Measurements from ENCODE around the gene BAIAP2.

The BAIAP2 gene

GRCh38 chr17:81086789-81087551, 52.0 kb downstream of the BAIAP2 start:
- no peak for DNase-seq (ENCODE audit: low read depth)
- no peak overlapping the region for H3K4me3 ChIP-seq (ENCODE audit: low read depth, low read length)
- TF ChIP-seq CTCF (IDR thresholded peaks at IDR 0.05; ENCODE audit: control insufficient read depth, extremely low read depth, insufficient read depth), result no peak

- DNase-seq (ENCODE audit: low read depth), result no peak
- no peak for TF ChIP-seq CTCF (IDR thresholded peaks at IDR 0.05; ENCODE audit: control insufficient read depth, extremely low read depth, insufficient read depth)
- no peak overlapping the region for H3K4me3 ChIP-seq (ENCODE audit: low read depth, low read length)
Observed at GRCh38 chr17:81090361-81091136, 55.6 kb downstream of the BAIAP2 start.

- no peak for DNase-seq (ENCODE audit: low read depth)
- TF ChIP-seq CTCF (IDR thresholded peaks at IDR 0.05; ENCODE audit: control insufficient read depth, extremely low read depth, insufficient read depth), result no peak
Observed at GRCh38 chr17:81091154-81091553, 56.2 kb downstream of the BAIAP2 start.

GRCh38 chr17:81091774-81092517, 57.0 kb downstream of the BAIAP2 start:
- DNase-seq (ENCODE audit: low read depth), result no peak
- no peak overlapping the region for H3K4me3 ChIP-seq (ENCODE audit: low read depth, low read length)
- no peak for TF ChIP-seq CTCF (IDR thresholded peaks at IDR 0.05; ENCODE audit: control insufficient read depth, extremely low read depth, insufficient read depth)

More at GRCh38 chr17:81091154-81091553, 56.2 kb downstream of the BAIAP2 start:
- no peak overlapping the region for H3K4me3 ChIP-seq (ENCODE audit: low read depth, low read length)

GRCh38 chr17:81092518-81093095, 57.7 kb downstream of the BAIAP2 start:
- DNase-seq (ENCODE audit: low read depth), result no peak
- H3K4me3 ChIP-seq (ENCODE audit: low read depth, low read length), result no peak overlapping the region
- TF ChIP-seq CTCF (IDR thresholded peaks at IDR 0.05; ENCODE audit: control insufficient read depth, extremely low read depth, insufficient read depth), result no peak

- TF ChIP-seq CTCF (IDR thresholded peaks at IDR 0.05; ENCODE audit: control insufficient read depth, extremely low read depth, insufficient read depth), result no peak
Observed at GRCh38 chr17:81093619-81094508, 58.9 kb downstream of the BAIAP2 start.

More at GRCh38 chr17:81093619-81094508, 58.9 kb downstream of the BAIAP2 start:
- H3K4me3 ChIP-seq (ENCODE audit: low read depth, low read length), result no peak overlapping the region
- DNase-seq (ENCODE audit: low read depth), result no peak

Measured in LNCaP clone FGC (cell line).